ENCODE results near the gene MYOZ3.

MYOZ3 gene

GRCh38 chr5:150642567-150642927 is 18.5 kb upstream of the MYOZ3 start:
- H3K4me3 ChIP-seq (ENCODE audit: low read depth, low read length): peak overlapping the region; percentile 46
- DNase-seq (ENCODE audit: low read depth): peak; percentile 86
- in situ Hi-C loops (cut with HindIII; ENCODE audit: low sequenced_read_pairs): no loop called here
- no peak for TF ChIP-seq CTCF (IDR thresholded peaks at IDR 0.05; ENCODE audit: low read depth, low read length, missing control alignments)

- peak overlapping the region; percentile 46 for H3K4me3 ChIP-seq (ENCODE audit: low read depth, low read length)
- in situ Hi-C loops (cut with HindIII; ENCODE audit: low sequenced_read_pairs): no loop called here
- TF ChIP-seq CTCF (IDR thresholded peaks at IDR 0.05; ENCODE audit: low read depth, low read length, missing control alignments): no peak
- no peak for DNase-seq (ENCODE audit: low read depth)
Observed at GRCh38 chr5:150642991-150643710, 17.9 kb upstream of the MYOZ3 start.

- no peak for DNase-seq (ENCODE audit: low read depth)
- in situ Hi-C loops (cut with HindIII; ENCODE audit: low sequenced_read_pairs): no loop called here
- no peak for TF ChIP-seq CTCF (IDR thresholded peaks at IDR 0.05; ENCODE audit: low read depth, low read length, missing control alignments)
- H3K4me3 ChIP-seq (ENCODE audit: low read depth, low read length): no peak overlapping the region
Observed at GRCh38 chr5:150644058-150644457, 17.0 kb upstream of the MYOZ3 start.

GRCh38 chr5:150644514-150644913 is 16.5 kb upstream of the MYOZ3 start:
- in situ Hi-C loops (cut with HindIII; ENCODE audit: low sequenced_read_pairs): no loop called here
- H3K4me3 ChIP-seq (ENCODE audit: low read depth, low read length): no peak overlapping the region

GRCh38 chr5:150645070-150645700 is 15.9 kb upstream of the MYOZ3 start:
- in situ Hi-C loops (cut with HindIII; ENCODE audit: low sequenced_read_pairs): no loop called here
- H3K4me3 ChIP-seq (ENCODE audit: low read depth, low read length): no peak overlapping the region
- DNase-seq (ENCODE audit: low read depth): no peak
- no peak for TF ChIP-seq CTCF (IDR thresholded peaks at IDR 0.05; ENCODE audit: low read depth, low read length, missing control alignments)

More at GRCh38 chr5:150644514-150644913, 16.5 kb upstream of the MYOZ3 start:
- no peak for TF ChIP-seq CTCF (IDR thresholded peaks at IDR 0.05; ENCODE audit: low read depth, low read length, missing control alignments)
- DNase-seq (ENCODE audit: low read depth): no peak

GRCh38 chr5:150647275-150648251 is 13.5 kb upstream of the MYOZ3 start:
- no peak for DNase-seq (ENCODE audit: low read depth)
- in situ Hi-C loops (cut with HindIII; ENCODE audit: low sequenced_read_pairs): no loop called here

More at GRCh38 chr5:150647275-150648251, 13.5 kb upstream of the MYOZ3 start:
- H3K4me3 ChIP-seq (ENCODE audit: low read depth, low read length): no peak overlapping the region
- TF ChIP-seq CTCF (IDR thresholded peaks at IDR 0.05; ENCODE audit: low read depth, low read length, missing control alignments): no peak
